Body of pancreas (tissue), 4 donors: ENCODE data around the gene OR10A5. TPM values are rescaled to one million over a fixed set of nuclear protein-coding genes. Genes with fewer than 3 reads are reported as not detected.

Source experiments
- ATAC-seq: fragments of 150-250 bp; one replicate; pipeline ENCODE4 v1.9.1; 2016
- DNase-seq, 4 donors: peaks; one replicate each; pipeline ENCODE4 v3.0.0-alpha.2; 2019
- H3K27ac ChIP-seq, 4 donors: fragments of 200-600 bp; sonication (generic); 1 replicate in 3 of 4; 2 replicates in 1 of 4; pipeline versions ENCODE4 v1.5.1 to v1.6.1; 2016 to 2019; ENCODE audit warnings: mild to moderate bottlenecking in 1 of 4, mixed read lengths in 1 of 4, moderate library complexity in 1 of 4
- H3K27me3 ChIP-seq, 2 donors: fragments of 200-600 bp; sonication (generic); one replicate each; pipeline ENCODE4 v1.6.0; 2016; ENCODE audit warnings: mild to moderate bottlenecking in 1 of 2
- H3K36me3 ChIP-seq, 2 donors: fragments of 200-600 bp; sonication (generic); replicated peaks in 1 of 2; 2 replicates each; pipeline ENCODE4 v1.5.1; 2016; ENCODE audit warnings: low read depth in 2 of 2; ENCODE audit not compliant: insufficient read depth in 1 of 2
- H3K4me1 ChIP-seq: fragments of 200-600 bp; sonication (generic); one replicate; pipeline ENCODE4 v1.6.0; 2016
- H3K4me3 ChIP-seq, 2 donors: fragments of 200-600 bp; sonication (generic); 1 replicate in 1 of 2; 2 replicates in 1 of 2; pipeline ENCODE4 v1.5.1; 2016 to 2019
- H3K9me3 ChIP-seq, 3 donors: fragments of 200-600 bp; sonication (generic); 1 replicate in 2 of 3; 2 replicates in 1 of 3; pipeline ENCODE4 v1.5.1; 2016
- CTCF ChIP-seq, 7 experiments: fragments of 450-650 bp in 4 of 7; fragments of 200-600 bp in 3 of 7; sonication (generic) in 3 of 7; IDR thresholded peaks; one replicate each; pipeline ENCODE4 v1.5.1; 2016 to 2019; ENCODE audit warnings: antibody characterized with exemption in 7 of 7
- POLR2A ChIP-seq, 3 donors: fragments of 450-650 bp; IDR thresholded peaks; one replicate each; pipeline ENCODE4 v1.6.1; 2016; ENCODE audit warnings: antibody characterized with exemption in 3 of 3, mild to moderate bottlenecking in 2 of 3
- WGBS, 2 donors: methylation state at CpG; one replicate each; pipeline ENCODE4 v1.1.5; 2017; 5-methylcytosine and 5-hydroxymethylcytosine counted together
- intact Hi-C: fragments of 100-400 bp; cut with DNase I; formaldehyde crosslinking; loops from one replicate; pipeline ENCODE4 v1.15.1; 2023
- total RNA-seq, 2 donors: library from RNA; depleted of rRNA; stranded (reverse); fragments of >200 nt; gene quantifications; one replicate each; pipeline ENCODE4 v1.1.0, GENCODE V29; 2016

OR10A5 gene
- total RNA-seq, 2 donors from 2014 or later, result not detected

GRCh38 chr11:6833356-6833755 is 12.1 kb upstream of the OR10A5 start:
- intact Hi-C loops, result no loop called here
- Histone ChIP-seq H3K4me3 (no peak overlapping the region), H3K9me3 (no peaks in the 10 kb centered on the region), H3K36me3 (no peaks in the 10 kb centered on the region), H3K4me1 (no peaks in the 10 kb centered on the region), H3K27ac (no peak overlapping the region), H3K27me3 (no peaks in the 10 kb centered on the region)
- 76 to 78% methylated on average over 6 of the region's 6 CpGs for WGBS, 2 donors
- no peak for DNase-seq
- no peak for ATAC-seq
- TF ChIP-seq CTCF (IDR thresholded peaks at IDR 0.05) (no peak), POLR2A (IDR thresholded peaks at IDR 0.05) (no peak)

- no peak for DNase-seq
- no peaks in the 10 kb centered on the region for H3K4me1 ChIP-seq
- H3K27me3 ChIP-seq, result no peaks in the 10 kb centered on the region
- intact Hi-C loops, result no loop called here
- no peak overlapping the region for H3K4me3 ChIP-seq
- no peaks in the 10 kb centered on the region for H3K9me3 ChIP-seq
- WGBS, 2 donors, result 67 to 90% methylated on average over 1 of the region's 1 CpG
- ATAC-seq, result no peak
- H3K36me3 ChIP-seq, result no peaks in the 10 kb centered on the region
- H3K27ac ChIP-seq, result no peak overlapping the region
- TF ChIP-seq POLR2A (IDR thresholded peaks at IDR 0.05) (no peak), CTCF (IDR thresholded peaks at IDR 0.05) (no peak)
Measured at GRCh38 chr11:6834021-6834420, 11.5 kb upstream of the OR10A5 start.

- TF ChIP-seq POLR2A (IDR thresholded peaks at IDR 0.05) (no peak), CTCF (IDR thresholded peaks at IDR 0.05) (no peak)
- Histone ChIP-seq H3K9me3 (no peaks in the 10 kb centered on the region), H3K27ac (no peak overlapping the region), H3K36me3 (no peaks in the 10 kb centered on the region), H3K27me3 (no peaks in the 10 kb centered on the region), H3K4me3 (no peak overlapping the region), H3K4me1 (no peaks in the 10 kb centered on the region)
- DNase-seq, result no peak
- intact Hi-C loops, result no loop called here
- no peak for ATAC-seq
Measured at GRCh38 chr11:6841694-6842093, 3.8 kb upstream of the OR10A5 start.

GRCh38 chr11:6843670-6844069 is 1.8 kb upstream of the OR10A5 start:
- intact Hi-C loops, result no loop called here
- Histone ChIP-seq H3K4me1 (no peaks in the 10 kb centered on the region), H3K27me3 (no peaks in the 10 kb centered on the region), H3K36me3 (no peaks in the 10 kb centered on the region), H3K9me3 (no peaks in the 10 kb centered on the region), H3K27ac (no peak overlapping the region), H3K4me3 (no peak overlapping the region)
- no peak for DNase-seq
- ATAC-seq, result no peak
- TF ChIP-seq CTCF (IDR thresholded peaks at IDR 0.05) (no peak), POLR2A (IDR thresholded peaks at IDR 0.05) (no peak)
- 40 to 46% methylated on average over 2 of the region's 2 CpGs for WGBS, 2 donors

DNA sequence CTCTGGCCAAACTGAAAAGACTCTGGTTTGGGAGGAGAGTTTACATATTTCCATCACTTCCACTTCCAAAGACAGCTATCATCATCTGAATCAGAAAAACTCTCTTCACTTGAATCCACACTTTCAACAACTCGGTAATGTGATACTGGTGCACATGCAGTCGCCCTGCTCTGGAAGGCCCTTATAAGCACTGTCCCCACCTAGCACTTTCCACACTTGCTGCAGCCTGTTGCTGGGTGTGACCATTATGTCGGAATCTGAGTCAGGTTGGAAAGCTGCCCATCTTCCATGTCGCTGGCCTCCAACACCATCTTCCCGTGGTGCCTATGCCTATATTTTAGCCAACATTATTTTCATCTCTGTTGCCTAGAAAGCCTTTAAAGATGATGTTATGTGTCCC is 1.1 kb upstream of the OR10A5 start:
- DNase-seq, result no peak
- Histone ChIP-seq H3K4me3 (no peak overlapping the region), H3K27ac (no peak overlapping the region), H3K36me3 (no peaks in the 10 kb centered on the region), H3K27me3 (no peaks in the 10 kb centered on the region), H3K4me1 (no peaks in the 10 kb centered on the region), H3K9me3 (no peaks in the 10 kb centered on the region)
- no peak for ATAC-seq
- no peak for TF ChIP-seq POLR2A (IDR thresholded peaks at IDR 0.05)
- no peak for TF ChIP-seq CTCF (IDR thresholded peaks at IDR 0.05)
- WGBS, 2 donors, result 80 to 91% methylated on average over 5 of the region's 5 CpGs
- intact Hi-C loops, result no loop called here
